Sigmoid colon (tissue), 4 donors: ENCODE data around the gene HHIP.

Source experiments
- EP300 ChIP-seq, 4 donors: sonication (generic); formaldehyde crosslinking; IDR thresholded peaks; one replicate each; pipeline ENCODE4 v1.6.1; 2017; ENCODE audit warnings: antibody characterized with exemption in 4 of 4
- POLR2A ChIP-seq, 2 donors: fragments of 450-650 bp; IDR thresholded peaks; one replicate each; pipeline ENCODE4 v1.6.1; 2016; ENCODE audit warnings: antibody characterized with exemption in 2 of 2, mild to moderate bottlenecking in 2 of 2, moderate library complexity in 2 of 2
- POLR2AphosphoS5 ChIP-seq, 4 donors: sonication (generic); formaldehyde crosslinking; IDR thresholded peaks; one replicate each; pipeline ENCODE4 v1.6.1; 2017; ENCODE audit warnings: antibody characterized with exemption in 4 of 4
- TF ChIP-seq, protein P1 (sequence below), 4 experiments: fragments of 450-650 bp in 3 of 4; fragments of 200-600 bp in 1 of 4; IDR thresholded peaks; one replicate each; pipeline ENCODE4 v1.5.1; 2016 to 2019; ENCODE audit warnings: antibody characterized with exemption in 4 of 4, mild to moderate bottlenecking in 3 of 4, moderate library complexity in 2 of 4

DNA sequence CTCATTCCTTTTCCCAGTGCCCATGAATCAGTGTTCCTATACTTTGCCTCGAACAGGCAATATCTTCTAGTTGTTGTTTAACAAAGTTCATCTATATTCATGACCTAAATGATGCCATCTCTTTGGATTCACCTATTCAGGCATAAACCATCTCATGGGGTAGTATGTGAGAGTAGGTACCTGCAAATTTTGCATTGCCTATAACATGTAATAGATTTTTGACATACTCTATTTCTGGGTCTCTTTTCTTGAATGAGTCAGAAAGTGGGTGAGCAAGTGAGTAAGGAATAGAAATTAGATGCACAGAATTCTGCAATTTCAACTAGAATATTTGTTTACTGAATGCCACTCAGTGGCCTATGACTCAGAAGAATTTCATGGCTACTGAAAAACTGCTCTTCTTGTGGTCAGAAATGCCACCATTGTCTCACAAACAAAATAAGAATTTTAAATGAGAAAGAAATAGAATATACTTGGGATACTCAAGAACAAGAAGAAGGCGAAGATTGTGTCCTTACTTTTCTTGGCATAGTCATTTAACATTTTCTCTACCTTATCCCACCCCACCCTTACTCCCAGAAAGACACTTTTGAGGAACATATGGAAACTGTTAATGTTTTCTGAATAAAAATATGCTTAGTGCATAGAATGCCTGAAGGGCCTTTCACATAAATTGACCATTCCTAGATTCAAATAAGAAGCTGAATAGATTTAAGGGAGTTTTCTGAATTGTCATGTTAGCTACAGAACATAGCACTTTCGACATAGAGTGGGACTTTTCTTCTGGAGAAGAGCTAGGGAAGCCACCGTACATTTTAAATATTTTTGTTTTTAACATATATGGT lies 86.8 kb downstream of the HHIP start:
- TF ChIP-seq, protein P1, sequence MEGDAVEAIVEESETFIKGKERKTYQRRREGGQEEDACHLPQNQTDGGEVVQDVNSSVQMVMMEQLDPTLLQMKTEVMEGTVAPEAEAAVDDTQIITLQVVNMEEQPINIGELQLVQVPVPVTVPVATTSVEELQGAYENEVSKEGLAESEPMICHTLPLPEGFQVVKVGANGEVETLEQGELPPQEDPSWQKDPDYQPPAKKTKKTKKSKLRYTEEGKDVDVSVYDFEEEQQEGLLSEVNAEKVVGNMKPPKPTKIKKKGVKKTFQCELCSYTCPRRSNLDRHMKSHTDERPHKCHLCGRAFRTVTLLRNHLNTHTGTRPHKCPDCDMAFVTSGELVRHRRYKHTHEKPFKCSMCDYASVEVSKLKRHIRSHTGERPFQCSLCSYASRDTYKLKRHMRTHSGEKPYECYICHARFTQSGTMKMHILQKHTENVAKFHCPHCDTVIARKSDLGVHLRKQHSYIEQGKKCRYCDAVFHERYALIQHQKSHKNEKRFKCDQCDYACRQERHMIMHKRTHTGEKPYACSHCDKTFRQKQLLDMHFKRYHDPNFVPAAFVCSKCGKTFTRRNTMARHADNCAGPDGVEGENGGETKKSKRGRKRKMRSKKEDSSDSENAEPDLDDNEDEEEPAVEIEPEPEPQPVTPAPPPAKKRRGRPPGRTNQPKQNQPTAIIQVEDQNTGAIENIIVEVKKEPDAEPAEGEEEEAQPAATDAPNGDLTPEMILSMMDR (IDR thresholded peaks at IDR 0.05): no peak
- TF ChIP-seq POLR2AphosphoS5 (IDR thresholded peaks at IDR 0.05): no peak
- no peak for TF ChIP-seq EP300 (IDR thresholded peaks at IDR 0.05)
- TF ChIP-seq POLR2A (IDR thresholded peaks at IDR 0.05): no peak
